ENCODE data around the gene ITPKC.
A peak's percentile ranks its signal among the peaks of the same experiment; 100 is the strongest.

The ITPKC gene

DNA sequence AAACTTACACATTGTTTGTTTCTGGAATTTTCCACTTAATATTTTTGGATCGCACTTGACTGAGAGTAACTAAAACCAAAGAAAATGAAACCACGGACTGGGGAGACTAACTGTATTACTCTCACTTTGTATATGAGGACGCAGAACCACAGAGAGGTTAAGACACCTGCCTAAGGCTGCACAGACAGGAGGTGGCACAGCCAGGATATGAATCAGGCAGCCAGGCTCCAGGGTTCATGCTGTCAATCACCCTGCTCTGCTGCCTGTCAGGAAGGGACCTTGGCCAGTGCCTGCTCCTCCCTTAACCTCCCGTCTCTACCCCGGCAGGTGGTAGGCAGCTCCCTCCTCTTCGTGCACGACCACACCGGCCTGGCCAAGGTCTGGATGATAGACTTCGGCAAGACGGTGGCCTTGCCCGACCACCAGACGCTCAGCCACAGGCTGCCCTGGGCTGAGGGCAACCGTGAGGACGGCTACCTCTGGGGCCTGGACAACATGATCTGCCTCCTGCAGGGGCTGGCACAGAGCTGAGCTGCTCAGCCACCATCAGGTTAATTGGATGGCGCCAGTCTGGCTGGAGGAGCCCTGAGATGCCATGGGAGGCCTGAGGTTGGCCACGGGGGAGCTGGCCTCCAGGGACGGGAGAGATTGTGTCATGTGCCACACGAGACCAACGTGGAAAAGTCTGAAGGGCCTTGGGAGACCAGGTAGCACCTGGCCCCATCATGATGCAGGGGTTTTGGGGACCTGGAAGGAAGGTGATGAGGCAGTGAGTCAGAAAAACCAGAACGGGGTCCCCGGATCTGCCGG lies 22.3 kb downstream of the ITPKC start:
- DNase-seq (ENCODE audit: low read depth in 1 of 2, low spot score in 1 of 2) = no peak

GRCh38 chr19:40739871-40740703 lies 23.2 kb downstream of the ITPKC start:
- DNase-seq (ENCODE audit: low read depth in 1 of 2, low spot score in 1 of 2) = no peak

DNA sequence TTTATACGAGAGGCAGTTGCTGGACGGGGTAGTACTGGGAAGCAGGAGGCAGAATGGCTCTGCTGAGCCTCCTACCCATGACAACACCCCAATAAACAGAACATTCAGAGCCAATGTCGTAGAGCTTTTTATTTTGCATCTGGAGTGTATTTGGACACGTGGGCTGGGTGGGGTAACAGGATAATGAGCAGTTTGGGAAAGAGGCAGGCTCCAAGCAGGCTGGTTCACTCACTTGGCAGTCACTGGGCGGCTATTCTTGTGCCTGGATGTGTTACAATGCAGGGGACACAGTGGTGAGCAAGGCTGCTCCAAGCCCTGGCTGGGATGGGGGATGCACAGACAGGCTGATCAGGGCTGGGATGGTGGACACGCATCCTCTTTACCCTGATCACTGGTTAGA lies 23.8 kb downstream of the ITPKC start:
- no peak for DNase-seq (ENCODE audit: low read depth in 1 of 2, low spot score in 1 of 2)

DNA sequence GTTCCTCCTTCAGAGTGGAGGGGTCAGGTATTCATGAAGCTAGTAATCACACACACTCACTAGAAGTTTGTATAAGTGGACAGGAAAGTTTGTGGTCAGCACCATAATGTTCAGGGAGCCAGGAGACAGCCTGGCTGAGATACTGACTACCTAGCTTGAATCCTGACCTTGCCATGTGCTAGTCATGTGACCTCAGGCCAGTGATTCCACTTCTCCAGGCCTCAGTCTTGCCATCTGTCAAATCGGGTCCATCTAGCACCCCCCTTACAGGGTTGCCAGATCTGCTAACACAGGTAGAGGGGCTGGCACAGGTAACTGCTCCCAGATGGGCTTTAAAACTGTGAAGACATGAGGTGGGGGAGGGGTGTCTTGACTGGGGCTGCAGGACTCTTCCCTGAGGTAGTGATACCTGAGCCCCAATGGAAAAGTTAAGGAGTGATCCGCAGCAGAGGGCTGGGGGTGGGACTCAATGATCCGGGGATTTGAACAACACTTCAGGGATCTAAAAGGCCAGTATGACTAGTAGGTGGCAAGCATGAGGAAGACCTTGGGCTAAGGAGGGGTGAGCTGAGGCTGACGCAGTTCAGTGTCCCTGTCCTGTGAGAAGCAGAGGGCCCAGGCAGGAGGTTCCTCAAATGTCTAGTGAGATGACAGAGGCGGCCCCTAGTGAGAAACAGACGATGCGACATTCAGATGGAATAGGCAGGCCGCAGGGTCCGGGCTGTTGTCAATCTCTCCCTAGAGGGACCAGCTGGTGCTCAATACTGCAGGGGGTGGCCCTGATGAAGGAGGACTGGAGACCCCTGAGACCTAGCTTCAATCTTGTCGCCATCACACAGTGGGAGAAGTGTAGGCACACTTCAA lies 24.8 kb downstream of the ITPKC start:
- no peak for DNase-seq (ENCODE audit: low read depth in 1 of 2, low spot score in 1 of 2)

- no peak for DNase-seq (ENCODE audit: low read depth in 1 of 2, low spot score in 1 of 2)
Measured at GRCh38 chr19:40742477-40742876, 25.6 kb downstream of the ITPKC start.

DNA sequence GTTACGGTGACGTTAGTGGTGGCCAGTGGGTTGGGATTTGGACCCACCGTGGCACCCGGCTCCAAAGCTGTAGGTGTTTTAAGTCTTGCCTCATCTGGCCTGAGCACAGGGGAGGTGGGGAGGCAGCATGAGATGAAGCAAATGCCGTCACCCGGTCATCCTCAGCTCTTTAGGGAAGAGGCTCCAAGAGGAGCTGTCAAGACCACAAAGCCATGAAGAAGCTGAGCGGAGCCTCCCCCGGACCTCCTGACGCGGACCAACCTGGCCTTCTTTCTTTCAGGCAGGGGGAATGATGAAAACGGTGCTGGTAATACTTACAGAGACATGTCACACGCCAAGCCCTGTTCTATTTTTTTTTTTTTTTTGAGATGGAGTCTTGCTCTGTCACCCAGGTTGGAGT lies 26.0 kb downstream of the ITPKC start:
- no peak for DNase-seq (ENCODE audit: low read depth in 1 of 2, low spot score in 1 of 2)

DNA sequence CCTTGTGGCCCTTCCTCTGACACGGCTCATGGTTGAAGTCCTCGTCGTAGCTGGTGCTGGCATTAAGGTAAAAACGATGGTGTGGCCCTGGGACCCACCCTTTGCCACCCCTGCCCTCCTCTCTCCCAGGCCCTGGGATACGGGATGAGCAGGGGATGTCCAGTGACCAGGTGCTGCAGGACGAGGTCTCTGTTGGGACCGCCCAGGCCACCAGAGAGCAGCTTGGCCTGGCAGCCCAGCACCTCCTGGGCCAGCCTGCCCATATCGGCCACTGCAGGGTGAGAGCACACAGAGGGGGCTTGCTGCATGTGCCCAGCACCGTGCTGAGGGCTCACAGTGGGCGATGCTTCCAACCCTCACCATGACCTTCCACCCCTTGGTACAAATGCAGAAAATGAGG lies 27.0 kb downstream of the ITPKC start:
- no peak for DNase-seq (ENCODE audit: low read depth in 1 of 2, low spot score in 1 of 2)

DNA sequence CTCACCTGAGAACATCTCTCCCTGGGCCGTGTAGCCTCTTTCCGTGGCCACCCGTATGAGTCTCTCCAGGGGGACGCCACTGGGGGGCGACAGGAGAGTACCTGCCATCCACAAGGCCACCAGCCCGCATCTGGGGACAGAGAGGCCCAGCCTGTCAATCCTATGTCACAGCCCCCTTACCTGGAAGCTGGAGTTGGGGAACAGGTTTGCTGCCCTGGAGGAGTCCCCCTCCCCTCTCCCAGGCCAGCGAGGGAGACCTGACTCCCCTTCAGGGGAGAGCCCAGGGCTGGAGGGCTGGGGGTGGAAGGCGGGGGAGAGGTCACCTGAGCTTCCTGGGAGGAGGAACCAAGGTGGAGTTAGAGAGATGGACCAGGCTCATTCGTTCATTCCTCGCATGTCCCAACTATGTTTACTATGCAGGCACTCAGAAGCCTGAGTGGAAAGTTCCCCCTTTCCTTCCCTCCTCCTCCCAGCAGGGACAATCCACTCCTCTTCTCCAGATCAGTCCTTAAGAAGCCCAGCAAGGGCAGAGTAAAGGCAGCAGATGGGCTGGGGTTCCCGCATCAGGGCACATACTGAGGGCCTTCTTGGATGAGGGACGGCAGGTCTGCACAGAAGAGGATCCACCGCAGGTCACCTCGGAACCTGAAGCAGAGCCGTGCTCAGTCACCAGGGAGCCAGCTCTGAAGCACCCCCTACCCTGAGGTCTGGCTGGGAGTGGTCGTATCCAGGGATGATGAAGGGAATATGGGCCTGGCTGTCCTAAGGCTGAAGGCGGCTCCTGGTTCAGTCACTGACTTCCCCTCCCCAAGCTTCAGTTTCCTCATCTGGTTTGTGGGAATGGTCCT lies 27.9 kb downstream of the ITPKC start:
- DNase-seq (ENCODE audit: low read depth in 1 of 2, low spot score in 1 of 2) = no peak

- no peak for DNase-seq (ENCODE audit: low read depth in 1 of 2, low spot score in 1 of 2)
Measured at GRCh38 chr19:40745402-40745780, 28.5 kb downstream of the ITPKC start.

DNA sequence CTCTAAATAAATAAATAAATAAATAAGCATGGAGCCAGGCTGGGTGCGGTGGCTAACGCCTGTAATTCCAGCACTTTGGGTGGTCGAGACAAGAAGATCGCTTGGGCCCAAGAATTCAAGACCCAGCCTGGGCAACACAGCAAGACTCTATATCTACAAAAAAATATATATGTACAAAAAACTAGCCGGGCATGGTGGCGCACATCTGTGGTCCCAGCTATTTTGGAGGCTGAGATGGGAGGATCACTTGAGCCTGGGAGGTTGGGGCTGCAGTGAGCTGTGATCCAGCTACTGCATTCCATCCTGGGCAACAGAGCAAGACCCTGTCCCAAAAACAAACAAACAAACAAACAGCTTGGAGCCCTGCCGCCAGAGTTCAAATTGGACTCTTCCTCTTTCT lies 30.6 kb downstream of the ITPKC start:
- no peak for DNase-seq (ENCODE audit: low read depth in 1 of 2, low spot score in 1 of 2)

GRCh38 chr19:40750058-40750873 lies 33.4 kb downstream of the ITPKC start, which contains the start of gene ACTMAP:
ACTMAP (minus strand) TSS chr19:40750477; CDS start chr19:40749803, 674 bp downstream.
- peak; percentile 97 to 100 for DNase-seq (ENCODE audit: low read depth in 1 of 2, low spot score in 1 of 2)

DNA sequence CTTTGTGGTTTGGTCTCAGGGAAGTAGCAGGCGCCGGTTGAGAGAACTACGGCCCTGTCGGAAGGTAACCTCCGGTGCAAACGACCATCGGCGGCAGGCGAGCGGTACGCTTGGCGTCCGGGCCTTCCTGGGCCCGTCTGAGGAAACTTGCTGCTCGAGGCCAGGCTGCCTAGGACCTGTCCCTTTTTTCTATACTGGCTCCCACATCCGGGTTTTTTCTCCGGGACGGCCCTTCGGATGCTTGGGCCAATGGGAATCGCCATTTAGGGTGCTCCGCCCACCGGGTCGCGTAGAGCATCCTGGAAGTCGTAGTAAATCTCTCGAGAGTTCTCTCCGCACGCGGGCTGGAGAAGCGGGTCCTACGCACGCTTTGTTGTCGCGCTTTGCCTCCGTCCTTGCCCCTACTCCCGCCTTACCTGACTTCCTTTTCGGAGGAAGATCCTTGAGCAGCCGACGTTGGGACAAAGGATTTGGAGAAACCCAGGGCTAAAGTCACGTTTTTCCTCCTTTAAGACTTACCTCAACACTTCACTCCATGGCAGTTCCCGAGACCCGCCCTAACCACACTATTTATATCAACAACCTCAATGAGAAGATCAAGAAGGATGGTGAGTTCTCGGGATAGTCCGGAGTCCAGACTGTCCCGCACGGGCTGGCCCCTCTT lies 34.1 kb downstream of the ITPKC start, which contains the start of gene SNRPA:
SNRPA (plus strand) TSS at position 330 of the 664 bp plus-strand sequence; CDS start at position 536, 206 bp downstream.
- peak in 1 of 2 donors; percentile 97 for DNase-seq (ENCODE audit: low read depth in 1 of 2, low spot score in 1 of 2)

GRCh38 chr19:40752257-40752781 lies 35.4 kb downstream of the ITPKC start:
- no peak for DNase-seq (ENCODE audit: low read depth in 1 of 2, low spot score in 1 of 2)

- DNase-seq (ENCODE audit: low read depth in 1 of 2, low spot score in 1 of 2) = peak; percentile 41 to 49
Measured at GRCh38 chr19:40754611-40755247, 37.8 kb downstream of the ITPKC start.

DNA sequence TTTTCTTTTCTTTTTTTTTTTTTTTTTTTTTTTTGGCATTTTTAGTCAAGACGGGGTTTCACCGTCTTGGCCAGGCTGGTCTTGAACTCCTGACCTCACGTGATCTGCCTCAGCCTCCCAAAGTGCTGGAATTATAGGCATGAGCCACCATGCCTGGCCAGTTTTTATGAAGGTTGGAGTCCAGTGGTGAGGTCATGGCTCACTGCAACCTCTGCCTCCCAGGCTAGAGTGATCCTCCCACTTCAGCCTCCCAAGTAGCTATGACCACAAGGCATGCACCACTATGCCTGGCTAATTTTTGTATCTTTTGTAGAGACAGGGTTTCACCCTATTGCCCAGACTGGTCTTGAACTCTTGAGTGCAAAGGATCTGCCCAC lies 38.3 kb downstream of the ITPKC start:
- no peak for DNase-seq (ENCODE audit: low read depth in 1 of 2, low spot score in 1 of 2)

- no peak for DNase-seq (ENCODE audit: low read depth in 1 of 2, low spot score in 1 of 2)
Measured at GRCh38 chr19:40755791-40756190, 38.9 kb downstream of the ITPKC start.

GRCh38 chr19:40756502-40757110 lies 39.7 kb downstream of the ITPKC start:
- DNase-seq (ENCODE audit: low read depth in 1 of 2, low spot score in 1 of 2) = no peak

- no peak for DNase-seq (ENCODE audit: low read depth in 1 of 2, low spot score in 1 of 2)
Measured at GRCh38 chr19:40758491-40758890, 41.6 kb downstream of the ITPKC start.
